SK-N-SH (cell line): ENCODE data around the gene PHKG1.

ENCODE experiments used
- GABPA ChIP-seq: IDR thresholded peaks from 2 replicates; pipeline ENCODE4 v1.4.0; 2012; ENCODE audit warnings: low read depth, mild to moderate bottlenecking
- NRF1 ChIP-seq: IDR thresholded peaks from 2 replicates; pipeline ENCODE4 v1.6.1; 2012; ENCODE audit warnings: low read depth, mild to moderate bottlenecking, low read length
- POLR2AphosphoS5 ChIP-seq: IDR thresholded peaks from 2 replicates; pipeline ENCODE4 v1.6.1; 2012; ENCODE audit warnings: low read depth, low read length
- TF ChIP-seq, protein P1 (sequence below): fragments of 200-600 bp; sonication (generic); IDR thresholded peaks from 2 replicates; pipeline ENCODE4 v1.6.1; 2017; ENCODE audit warnings: antibody characterized with exemption, mild to moderate bottlenecking, moderate library complexity

DNA sequence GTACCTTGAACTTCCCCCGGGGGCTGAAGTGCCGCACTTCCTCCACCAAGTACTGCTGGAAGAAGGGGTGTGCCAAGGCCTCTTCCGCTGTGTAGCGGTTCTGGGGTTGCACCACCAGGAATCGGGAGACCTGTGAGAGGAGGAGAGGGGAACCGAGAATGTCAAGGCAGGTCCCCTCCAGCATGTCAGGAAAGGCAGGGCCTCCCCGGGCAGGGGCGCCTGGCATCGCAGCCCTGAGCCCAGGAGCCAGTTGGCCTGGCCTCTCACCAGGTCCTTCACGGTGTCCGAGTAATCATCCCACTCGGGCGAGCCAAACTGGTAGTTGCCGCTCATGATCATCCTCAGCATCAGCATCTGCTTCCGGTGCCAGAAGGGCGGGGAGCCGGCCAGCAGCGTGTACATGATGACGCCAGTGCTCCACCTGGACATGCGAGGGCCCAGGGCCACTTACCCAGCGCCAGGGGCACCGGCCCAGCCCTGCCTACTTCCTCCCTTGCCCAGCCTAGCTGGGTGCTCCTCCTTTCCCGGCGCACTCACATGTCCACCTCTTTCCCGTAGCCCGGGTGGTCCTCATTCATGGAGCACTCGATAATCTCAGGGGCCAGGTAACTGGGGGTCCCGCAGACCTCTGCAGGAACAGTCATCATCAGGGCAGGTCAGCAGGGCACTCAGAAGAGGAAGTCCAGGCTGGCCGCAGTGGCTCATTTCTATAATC lies 11.0 kb downstream of the PHKG1 start:
- no peak for TF ChIP-seq POLR2AphosphoS5
- no peak for TF ChIP-seq GABPA
- TF ChIP-seq NRF1, result no peak
- TF ChIP-seq, protein P1, sequence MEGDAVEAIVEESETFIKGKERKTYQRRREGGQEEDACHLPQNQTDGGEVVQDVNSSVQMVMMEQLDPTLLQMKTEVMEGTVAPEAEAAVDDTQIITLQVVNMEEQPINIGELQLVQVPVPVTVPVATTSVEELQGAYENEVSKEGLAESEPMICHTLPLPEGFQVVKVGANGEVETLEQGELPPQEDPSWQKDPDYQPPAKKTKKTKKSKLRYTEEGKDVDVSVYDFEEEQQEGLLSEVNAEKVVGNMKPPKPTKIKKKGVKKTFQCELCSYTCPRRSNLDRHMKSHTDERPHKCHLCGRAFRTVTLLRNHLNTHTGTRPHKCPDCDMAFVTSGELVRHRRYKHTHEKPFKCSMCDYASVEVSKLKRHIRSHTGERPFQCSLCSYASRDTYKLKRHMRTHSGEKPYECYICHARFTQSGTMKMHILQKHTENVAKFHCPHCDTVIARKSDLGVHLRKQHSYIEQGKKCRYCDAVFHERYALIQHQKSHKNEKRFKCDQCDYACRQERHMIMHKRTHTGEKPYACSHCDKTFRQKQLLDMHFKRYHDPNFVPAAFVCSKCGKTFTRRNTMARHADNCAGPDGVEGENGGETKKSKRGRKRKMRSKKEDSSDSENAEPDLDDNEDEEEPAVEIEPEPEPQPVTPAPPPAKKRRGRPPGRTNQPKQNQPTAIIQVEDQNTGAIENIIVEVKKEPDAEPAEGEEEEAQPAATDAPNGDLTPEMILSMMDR, result no peak
